RCC 7860 (cell line): ENCODE results near the gene ERICH6.
"Not testable (repeated sequence)": the region's sequence is repeated elsewhere in the genome, so short reads cannot be mapped to it uniquely, and the experiment has no call there.

Experiments
- DNase-seq: peaks from one replicate; pipeline ENCODE4 v3.0.0-alpha.2; 2015; ENCODE audit warnings: low spot score
- FAIRE-seq: peaks from 2 replicates; lab custom pipeline; 2012; peaks lifted over from hg19 to GRCh38; lab: Jason Lieb, UNC

ERICH6 gene

DNA sequence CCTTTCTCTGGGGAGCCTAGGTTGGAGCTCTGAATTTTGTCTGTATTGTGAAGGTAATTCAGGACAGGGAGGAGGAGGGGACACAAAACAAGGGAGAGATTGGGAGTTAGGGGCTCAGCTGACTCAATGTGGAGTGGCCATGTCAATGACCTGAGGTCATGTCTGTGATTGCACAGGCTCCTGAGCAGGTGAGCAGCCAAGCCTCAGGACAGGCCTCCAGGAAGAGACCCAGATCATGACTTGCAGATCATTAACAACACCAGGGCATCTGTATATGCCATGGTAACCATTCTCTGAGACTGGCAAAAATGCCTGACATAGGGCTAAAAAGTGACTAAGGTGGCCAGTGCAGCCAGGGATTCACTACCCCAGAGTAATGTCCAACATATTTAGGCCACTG, 20.9 kb downstream of the ERICH6 start:
- DNase-seq (no peak), FAIRE-seq (no peak)

- DNase-seq (no peak), FAIRE-seq (no peak)
These were observed 21.4 kb downstream of the ERICH6 start for GRCh38 chr3:150682279-150682678.

- FAIRE-seq: no peak
These were observed 22.7 kb downstream of the ERICH6 start for GRCh38 chr3:150681057-150681456.

GRCh38 chr3:150680562-150680961, 23.2 kb downstream of the ERICH6 start:
- no peak for DNase-seq
- FAIRE-seq: no peak

More at GRCh38 chr3:150681057-150681456, 22.7 kb downstream of the ERICH6 start:
- DNase-seq: no peak

GRCh38 chr3:150675587-150675986, 28.1 kb downstream of the ERICH6 start:
- FAIRE-seq (no peak), DNase-seq (no peak)

GRCh38 chr3:150673966-150674365, 29.8 kb downstream of the ERICH6 start:
- peak; percentile 80 for FAIRE-seq
- DNase-seq: peak; percentile 30

DNA sequence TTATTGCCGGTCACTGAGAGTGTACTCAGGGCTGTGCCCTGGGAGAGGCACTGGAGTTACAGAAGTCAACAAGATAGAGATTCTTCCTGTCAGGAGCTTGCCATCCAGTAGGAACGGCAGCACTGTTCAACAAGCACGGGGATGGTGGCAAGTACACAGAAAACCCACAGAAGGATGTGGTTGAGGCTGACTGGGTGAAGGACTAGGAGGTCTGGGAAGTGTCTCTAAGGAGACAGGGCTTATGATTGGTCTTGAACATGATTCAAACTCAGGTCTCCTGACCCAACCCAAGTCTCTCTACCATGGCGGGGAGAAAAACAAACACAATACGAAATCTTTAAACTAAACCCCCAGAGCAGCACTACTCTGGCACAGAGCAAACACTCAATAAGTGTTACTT, 37.6 kb downstream of the ERICH6 start:
- no peak for FAIRE-seq
- no peak for DNase-seq

DNA sequence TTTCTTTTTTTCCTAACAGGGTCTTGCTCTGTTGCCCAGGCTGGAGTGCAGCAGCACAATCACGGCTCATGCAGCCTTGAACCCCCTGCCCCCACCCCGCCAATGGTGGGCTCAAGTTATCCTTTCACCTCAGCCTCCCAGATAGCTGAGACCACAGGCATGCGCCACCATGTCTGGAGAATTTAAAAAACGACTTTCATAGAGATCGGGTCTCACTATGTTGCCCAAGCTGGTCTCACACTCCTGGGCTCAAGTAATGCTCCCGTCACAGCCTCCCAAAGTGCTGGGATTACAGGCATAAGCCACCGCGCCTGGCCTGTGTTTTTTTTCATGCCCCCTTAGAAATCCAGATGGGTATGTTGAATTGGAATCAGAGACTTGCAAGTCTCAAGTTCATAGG, 40.3 kb downstream of the ERICH6 start:
- DNase-seq (no peak), FAIRE-seq (no peak)

DNA sequence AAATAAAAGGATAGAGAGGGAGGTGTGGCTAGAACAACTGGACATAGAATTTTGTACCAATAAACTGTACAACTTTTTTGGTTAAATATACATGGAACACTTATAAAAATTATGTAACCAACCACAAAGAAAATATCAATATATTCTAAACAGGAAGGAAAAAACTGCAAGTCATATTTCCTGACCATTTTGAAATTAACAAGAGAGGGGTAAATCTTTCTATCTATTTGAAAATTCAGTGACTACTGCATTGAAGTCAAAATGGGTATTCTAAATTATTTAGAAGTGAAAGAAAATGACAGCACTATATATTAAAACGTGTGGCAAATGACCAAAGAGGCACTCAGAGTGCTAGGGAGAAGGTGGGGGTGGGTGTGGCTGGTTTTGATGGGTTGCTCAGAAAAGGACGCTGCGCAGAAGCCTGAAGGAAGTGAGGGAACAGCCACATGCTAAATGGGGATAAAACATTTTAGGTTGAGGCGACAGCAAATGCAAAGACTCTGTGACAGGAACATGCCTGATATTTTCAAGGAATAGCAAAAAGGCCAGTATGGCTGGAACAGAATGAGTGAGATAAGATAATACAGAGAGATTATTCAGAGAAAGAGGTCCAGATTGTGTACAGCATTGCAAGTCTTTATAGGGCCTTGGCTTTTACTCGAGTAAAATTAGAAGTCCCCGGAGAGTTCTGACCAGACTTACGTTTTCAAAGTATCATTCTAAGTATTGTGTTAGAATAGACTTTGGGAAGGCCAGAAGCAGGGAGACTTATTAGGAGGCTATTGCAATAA, 41.1 kb downstream of the ERICH6 start:
- DNase-seq (no peak), FAIRE-seq (no peak)

GRCh38 chr3:150656316-150656715, 47.4 kb downstream of the ERICH6 start:
- FAIRE-seq (no peak), DNase-seq (no peak)

DNA sequence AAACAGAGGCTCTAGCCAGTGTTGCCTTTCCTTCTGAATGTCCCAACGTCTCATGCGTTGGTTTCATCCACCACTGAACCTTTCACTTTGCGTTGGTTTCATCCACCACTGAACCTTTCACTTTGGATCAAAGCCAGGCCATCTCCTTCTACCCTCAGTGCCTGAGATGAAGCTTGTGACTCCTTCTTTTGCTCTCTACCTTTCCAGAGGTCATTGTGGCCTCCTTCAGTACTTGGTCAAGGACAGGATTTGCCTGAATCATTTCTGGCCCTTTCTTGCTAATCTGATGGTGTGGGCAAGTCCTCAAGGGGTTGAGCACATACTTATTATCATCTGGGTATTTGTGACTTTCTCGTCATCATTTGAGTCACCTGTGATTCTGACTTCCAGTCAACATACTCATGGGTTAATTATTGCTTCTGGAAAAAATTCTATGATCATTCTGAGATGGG, 50.6 kb downstream of the ERICH6 start:
- FAIRE-seq (peak; percentile 40), DNase-seq (peak; percentile 69)

DNA sequence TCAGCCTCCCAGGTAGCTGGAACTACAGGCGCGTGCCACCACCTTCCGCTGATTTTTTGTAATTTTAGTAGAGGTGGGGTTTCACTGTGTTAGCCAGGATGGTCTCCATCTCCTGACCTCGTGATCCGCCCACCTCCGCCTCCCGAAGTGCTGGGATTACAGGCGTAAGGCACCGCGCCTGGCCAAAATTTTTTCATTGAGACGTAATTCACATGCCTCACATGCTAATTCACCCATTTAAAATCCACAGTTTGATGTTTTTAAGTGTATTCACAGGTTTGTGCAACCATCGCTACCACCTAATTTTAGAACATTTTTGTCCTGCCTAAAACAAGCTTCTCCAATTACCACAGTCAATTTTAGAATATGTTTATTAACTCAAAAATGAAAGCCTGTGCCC, 63.5 kb downstream of the ERICH6 start:
- FAIRE-seq: no peak

DNA sequence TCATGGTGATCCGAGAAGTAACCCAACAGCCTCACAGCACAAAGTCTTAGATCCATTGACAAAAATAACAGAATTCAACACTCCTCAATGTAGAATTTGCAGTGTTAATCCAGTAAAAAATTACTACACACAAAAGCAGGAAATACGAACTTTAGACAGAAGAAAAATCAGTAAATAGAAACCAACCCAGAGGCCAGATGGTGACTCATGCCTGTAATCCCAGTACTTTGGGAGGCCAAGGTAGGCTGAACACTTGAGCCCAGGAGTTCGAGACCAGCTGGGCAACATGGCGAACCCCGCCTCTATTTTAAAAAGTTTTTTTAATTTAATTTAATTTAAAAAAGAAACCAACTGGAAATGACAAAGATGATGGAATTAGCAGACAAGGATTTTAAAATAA, 64.5 kb downstream of the ERICH6 start:
- no peak for DNase-seq
- FAIRE-seq: no peak

More for the DNA sequence above, 63.5 kb downstream of the ERICH6 start:
- DNase-seq: no peak

- DNase-seq: no peak
- no peak for FAIRE-seq
These were observed 67.5 kb downstream of the ERICH6 start for GRCh38 chr3:150636258-150636657.

- DNase-seq (no peak), FAIRE-seq (no peak)
These were observed 68.2 kb downstream of the ERICH6 start for GRCh38 chr3:150635526-150635925.

DNA sequence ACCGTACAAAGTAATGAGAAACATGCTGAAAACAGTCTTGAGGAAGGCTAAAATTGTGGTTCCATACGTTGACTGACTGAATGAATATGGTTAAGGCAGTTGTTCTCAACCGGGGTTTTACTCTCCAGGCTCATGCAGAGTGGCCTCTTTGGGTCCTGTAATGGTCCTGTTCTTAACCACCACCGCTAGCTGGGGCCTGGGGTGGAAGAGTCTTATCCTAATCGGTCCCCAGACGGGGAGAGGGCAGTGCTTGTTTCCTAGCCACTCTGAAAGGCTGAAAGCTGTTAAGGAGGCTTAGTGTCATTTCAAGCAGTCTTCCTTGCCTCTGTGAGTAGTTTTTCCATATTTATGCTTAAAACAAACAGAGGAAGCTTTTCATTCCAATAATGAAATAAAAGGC, 68.6 kb downstream of the ERICH6 start:
- no peak for DNase-seq
- FAIRE-seq: no peak

- no peak for DNase-seq
- FAIRE-seq: no peak
These were observed 72.1 kb downstream of the ERICH6 start for GRCh38 chr3:150631515-150632221.

DNA sequence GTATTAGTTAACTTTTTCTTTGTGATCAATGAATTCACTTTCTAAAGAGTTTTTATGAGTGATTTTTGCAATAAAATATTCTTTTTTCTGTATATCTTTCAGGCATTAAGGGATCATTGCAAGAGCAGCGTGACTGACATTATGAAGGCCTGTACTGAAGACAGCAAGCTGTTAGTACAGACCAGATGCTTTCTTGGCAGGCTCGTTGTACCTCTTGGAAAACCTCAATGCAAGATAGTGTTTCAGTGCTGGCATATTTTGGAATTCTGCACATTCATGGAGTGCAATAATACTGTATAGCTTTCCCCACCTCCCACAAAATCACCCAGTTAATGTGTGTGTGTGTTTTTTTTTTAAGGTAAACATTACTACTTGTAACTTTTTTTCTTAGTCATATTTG, 76.2 kb downstream of the ERICH6 start:
- FAIRE-seq (no peak), DNase-seq (no peak)

GRCh38 chr3:150626148-150626930, 77.4 kb downstream of the ERICH6 start:
- DNase-seq: no peak
- FAIRE-seq: no peak

DNA sequence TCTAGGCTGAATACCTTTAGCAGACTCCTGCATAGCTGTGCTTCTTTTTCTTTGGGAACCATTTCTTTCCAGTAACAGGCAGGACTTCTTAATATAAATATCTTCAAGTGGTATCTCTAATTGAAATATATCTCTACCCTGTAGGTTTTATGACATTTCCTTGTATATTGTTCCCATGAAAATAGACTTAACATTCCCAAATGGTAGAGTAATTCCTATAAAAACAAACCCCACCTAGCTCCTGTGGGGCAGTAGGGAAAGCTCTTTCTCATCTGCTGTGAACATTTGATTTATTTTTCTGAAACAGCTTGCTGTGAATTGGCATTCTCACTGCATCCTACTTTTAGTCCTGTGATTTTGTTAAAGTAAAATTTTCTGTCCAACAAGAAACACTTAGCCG, 79.8 kb downstream of the ERICH6 start:
- DNase-seq (no peak), FAIRE-seq (no peak)

DNA sequence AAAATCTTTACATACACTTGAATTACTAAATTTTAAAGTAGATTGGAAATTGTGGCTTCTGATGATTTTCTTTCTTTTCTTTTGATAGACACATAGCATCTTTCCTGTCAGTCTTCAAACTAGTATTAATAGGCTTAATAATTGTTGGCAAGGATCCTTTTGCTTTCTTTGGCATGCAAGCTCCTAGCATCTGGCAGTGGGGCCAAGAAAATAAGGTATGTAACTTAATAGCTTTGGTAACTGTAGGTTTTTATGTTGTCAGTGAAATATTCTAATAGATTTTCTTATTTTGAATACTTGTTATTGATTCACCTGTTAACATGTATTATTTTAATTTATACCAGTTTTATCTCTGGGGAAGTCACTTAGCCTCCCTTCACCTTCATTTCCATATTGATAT, 80.8 kb downstream of the ERICH6 start:
- not testable (repeated sequence) for FAIRE-seq, DNase-seq
